IMR-90 (cell line): Measurements from ENCODE around the gene RNPEPL1. TPM values are rescaled to one million over a fixed set of nuclear protein-coding genes. Genes with fewer than 3 reads are reported as not detected.

ENCODE experiments used
- ATAC-seq: fragments of 200-7000 bp; cut with Tn5 transposase; 2 replicates; pipeline ENCODE4 v1.9.1; 2020; ENCODE audit warnings: low read depth, mild to moderate bottlenecking, moderate library complexity
- BruUV-seq: library from RNA; stranded (reverse); fragments of 400-500 nt; replicated peaks from 2 replicates; lab custom pipeline; 2021; lab: Mats Ljungman, UMichigan
- CTCF ChIA-PET: fragments of 300-600 bp; formaldehyde crosslinking; extraction: SDS; loops from one replicate; lab custom pipeline; 2021; ENCODE audit warnings: antibody characterized with exemption; lab: Yijun Ruan, JAX
- POLR2A ChIA-PET: fragments of 300-600 bp; sonication (Branson Sonifier 250); formaldehyde crosslinking; loops from one replicate; lab custom pipeline; 2022; ENCODE audit warnings: antibody characterized with exemption; ENCODE audit not compliant: unreplicated experiment; lab: Charles Lee
- DNase-seq: peaks from one replicate; pipeline ENCODE4 v3.0.0; 2013
- H2AFZ ChIP-seq: replicated peaks from 2 replicates; pipeline ENCODE3; 2013; ENCODE audit warnings: low read length, mild to moderate bottlenecking; ENCODE audit not compliant: poor library complexity
- H2AK5ac ChIP-seq: 2 replicates; pipeline ENCODE4 v1.6.1; 2013; ENCODE audit warnings: low read depth, low read length, inconsistent platforms
- H2AK9ac ChIP-seq: replicated peaks from 2 replicates; pipeline ENCODE3; 2013; ENCODE audit warnings: mild to moderate bottlenecking, low read depth, low read length, moderate library complexity; ENCODE audit not compliant: poor library complexity
- H2BK120ac ChIP-seq: 2 replicates; pipeline ENCODE4 v1.6.1; 2013; ENCODE audit warnings: low read depth, low read length, inconsistent platforms
- H2BK15ac ChIP-seq: 3 replicates; pipeline ENCODE4 v1.6.1; 2013; ENCODE audit warnings: low read depth, low read length, inconsistent platforms
- H2BK20ac ChIP-seq: 2 replicates; pipeline ENCODE4 v1.6.1; 2013; ENCODE audit warnings: low read depth, mild to moderate bottlenecking, inconsistent platforms, low read length, moderate library complexity
- H2BK5ac ChIP-seq: 2 replicates; pipeline ENCODE4 v1.6.1; 2013; ENCODE audit warnings: mild to moderate bottlenecking, low read depth, low read length, inconsistent platforms; ENCODE audit not compliant: poor library complexity, severe bottlenecking
- H3K14ac ChIP-seq: replicated peaks from 2 replicates; pipeline ENCODE4 v1.6.1; 2013; ENCODE audit warnings: low read depth, low read length, inconsistent platforms
- H3K18ac ChIP-seq: 2 replicates; pipeline ENCODE4 v1.6.1; 2013; ENCODE audit warnings: low read depth, low read length, control low read depth
- H3K23ac ChIP-seq: 2 replicates; pipeline ENCODE4 v1.6.1; 2013; ENCODE audit warnings: low read depth, low read length, inconsistent platforms
- H3K27ac ChIP-seq: 2 replicates; pipeline ENCODE4 v1.5.1; 2013; ENCODE audit warnings: mild to moderate bottlenecking, control low read depth, low read length; ENCODE audit not compliant: insufficient read depth
- H3K27me3 ChIP-seq: 2 replicates; pipeline ENCODE4 v1.6.1; 2013; ENCODE audit warnings: low read length; ENCODE audit not compliant: control insufficient read depth, insufficient read depth
- H3K36me3 ChIP-seq: 2 replicates; pipeline ENCODE4 v1.6.1; 2013; ENCODE audit warnings: low read length, mixed read lengths; ENCODE audit not compliant: control insufficient read depth, insufficient read depth
- H3K4ac ChIP-seq: 2 replicates; pipeline ENCODE4 v1.6.1; 2013; ENCODE audit warnings: low read depth, low read length, inconsistent platforms
- H3K4me1 ChIP-seq: 2 replicates; pipeline ENCODE4 v1.6.1; 2013; ENCODE audit warnings: low read length, mixed read lengths; ENCODE audit not compliant: control insufficient read depth, insufficient read depth
- H3K4me2 ChIP-seq: 2 replicates; pipeline ENCODE4 v1.6.1; 2013; ENCODE audit warnings: low read depth, mild to moderate bottlenecking, control low read depth, low read length, moderate library complexity
- H3K4me3 ChIP-seq: 2 replicates; pipeline ENCODE4 v1.5.1; 2013; ENCODE audit warnings: low read depth, mild to moderate bottlenecking, control low read depth, low read length, moderate library complexity; ENCODE audit not compliant: insufficient read depth
- H3K56ac ChIP-seq: 2 replicates; pipeline ENCODE4 v1.6.1; 2013; ENCODE audit warnings: low read length, inconsistent platforms; ENCODE audit not compliant: insufficient read depth; ENCODE audit errors: extremely low read depth
- H3K79me1 ChIP-seq, 2 experiments: 2 replicates each; pipeline ENCODE4 v1.6.1; 2013; ENCODE audit warnings: low read length in 2 of 2, inconsistent platforms in 1 of 2, low read depth in 1 of 2
- H3K9ac ChIP-seq: 2 replicates; pipeline ENCODE4 v1.6.1; 2013; ENCODE audit warnings: low read depth, low read length, control low read depth
- H3K9me1 ChIP-seq: 2 replicates; pipeline ENCODE4 v1.6.1; 2013; ENCODE audit warnings: low read length, inconsistent platforms; ENCODE audit not compliant: insufficient read depth
- H3K9me3 ChIP-seq: 2 replicates; pipeline ENCODE4 v1.6.1; 2013; ENCODE audit warnings: low read length; ENCODE audit not compliant: control insufficient read depth, insufficient read depth
- H4K20me1 ChIP-seq: 2 replicates; pipeline ENCODE4 v1.6.1; 2013; ENCODE audit warnings: low read length, inconsistent platforms; ENCODE audit not compliant: insufficient read depth
- H4K5ac ChIP-seq: 2 replicates; pipeline ENCODE4 v1.6.1; 2013; ENCODE audit warnings: mild to moderate bottlenecking, low read depth, low read length, control low read depth
- H4K8ac ChIP-seq, 2 experiments: 2 replicates each; pipeline ENCODE4 v1.6.1; 2013; ENCODE audit warnings: low read depth in 2 of 2, low read length in 2 of 2, control low read depth in 1 of 2, inconsistent platforms in 1 of 2
- H4K91ac ChIP-seq: 2 replicates; pipeline ENCODE4 v1.6.1; 2013; ENCODE audit warnings: low read depth, low read length, inconsistent platforms; ENCODE audit not compliant: insufficient read depth
- CHD1 ChIP-seq: IDR thresholded peaks from 2 replicates; pipeline ENCODE4 v1.6.1; 2012; ENCODE audit warnings: low read depth, low read length, improper control_type of control experiment
- MAZ ChIP-seq: IDR thresholded peaks from 2 replicates; pipeline ENCODE4 v1.6.1; 2012; ENCODE audit warnings: low read depth, mild to moderate bottlenecking, low read length, improper control_type of control experiment, moderate library complexity, borderline replicate concordance
- MXI1 ChIP-seq: IDR thresholded peaks from 2 replicates; pipeline ENCODE4 v1.6.1; 2012; ENCODE audit warnings: low read depth, mild to moderate bottlenecking, low read length, moderate library complexity, borderline replicate concordance
- NFE2L2 ChIP-seq: fragments of 150-350 bp; IDR thresholded peaks from 2 replicates; pipeline ENCODE4 v1.6.1; 2016; ENCODE audit warnings: low read depth, mild to moderate bottlenecking, low read length
- POLR2A ChIP-seq: IDR thresholded peaks from 2 replicates; pipeline ENCODE4 v1.6.1; 2012; ENCODE audit warnings: mild to moderate bottlenecking, low read depth, low read length
- RAD21 ChIP-seq: IDR thresholded peaks from 2 replicates; pipeline ENCODE4 v1.6.1; 2012; ENCODE audit warnings: low read length, improper control_type of control experiment
- RCOR1 ChIP-seq: IDR thresholded peaks from 2 replicates; pipeline ENCODE4 v1.6.1; 2012; ENCODE audit warnings: mild to moderate bottlenecking, low read length, improper control_type of control experiment; ENCODE audit not compliant: insufficient replicate concordance
- RFX5 ChIP-seq: IDR thresholded peaks from 2 replicates; pipeline ENCODE4 v1.8.0; 2012; ENCODE audit warnings: low read depth, mild to moderate bottlenecking, low read length, moderate library complexity
- WGBS, 2 experiments: methylation state at CpG; one replicate each; pipeline versions ENCODE4 v1.1.5 to v1.1.7; 2013; ENCODE audit warnings: missing lambda C conversion rate in 2 of 2; ENCODE audit not compliant: insufficient read length in 1 of 2; ENCODE audit errors: extremely low coverage in 2 of 2; 5-methylcytosine and 5-hydroxymethylcytosine counted together
- dilution Hi-C: fragments of 300-500 bp; cut with HindIII; formaldehyde crosslinking; loops from one replicate; pipeline ENCODE4 v1.14.3; 2018; ENCODE audit warnings: low sequenced_read_pairs; ENCODE audit not compliant: unreplicated experiment
- in situ Hi-C: fragments of 300-500 bp; cut with MboI; formaldehyde crosslinking; loops from 3 replicates; pipeline ENCODE4 v1.14.3; 2019; ENCODE audit warnings: low sequenced_read_pairs, inconsistent platforms, mixed read lengths
- intact Hi-C: fragments of 100-400 bp; cut with micrococcal nuclease; formaldehyde crosslinking; loops from 2 replicates; pipeline ENCODE4 v1.10.0; 2022
- polyA plus RNA-seq, 3 experiments: library from polyadenylated mRNA; depleted of rRNA; stranded (reverse); fragments of >200 nt; gene quantifications; 2 replicates each; pipeline ENCODE4 v1.2.3, GENCODE V29; 2012; ENCODE audit warnings: low replicate concordance in 1 of 3
- total RNA-seq: library from RNA; depleted of rRNA; stranded (reverse); fragments of >200 nt; gene quantifications from 2 replicates; pipeline ENCODE4 v1.2.3, GENCODE V29; 2012
- TF ChIP-seq, protein P1 (sequence below): fragments of 150-350 bp; IDR thresholded peaks from 2 replicates; pipeline ENCODE4 v1.6.1; 2016; ENCODE audit warnings: low read depth, mild to moderate bottlenecking, low read length, moderate library complexity, borderline replicate concordance

The RNPEPL1 gene
- total and polyA plus RNA-seq, 2 of the 4 experiments (the other 2 are of a cell fraction): 3.8 to 18.7 TPM

DNA sequence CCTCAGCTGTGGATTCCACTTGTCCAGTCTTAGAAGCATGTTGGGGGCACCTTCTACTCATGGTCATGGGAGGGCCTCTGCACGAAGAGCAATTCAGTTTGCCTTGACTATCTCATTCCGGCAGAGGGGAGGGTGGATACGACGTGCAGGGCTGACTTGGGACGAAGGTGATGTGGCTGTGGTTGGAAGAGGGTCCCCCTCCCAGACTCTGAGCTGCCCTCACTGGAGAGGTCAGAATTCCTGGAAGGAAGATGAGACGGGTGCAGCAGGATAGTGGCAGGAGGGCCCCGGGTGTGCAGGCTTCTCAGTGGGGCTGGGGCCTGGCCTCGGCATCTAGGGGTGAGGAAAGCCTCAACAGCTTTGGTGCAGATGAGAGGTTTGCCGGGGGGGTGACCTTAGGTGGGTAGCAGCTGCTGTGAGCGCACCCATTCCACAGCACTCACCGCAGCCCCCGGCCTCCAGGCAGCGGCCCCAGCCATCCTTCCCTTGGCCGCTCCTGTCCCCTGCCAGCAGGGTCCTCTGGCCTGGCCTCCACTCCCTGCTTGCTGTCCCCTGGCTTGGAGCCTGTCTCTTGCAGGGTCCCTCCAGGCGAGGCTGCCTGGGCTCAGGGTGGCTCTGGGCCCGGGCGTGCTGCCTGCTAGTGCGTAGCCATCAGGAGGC, 3.2 kb downstream of the RNPEPL1 start:
- DNase-seq (no peak), ATAC-seq (no peak)
- intact Hi-C loops: no loop called here
- Histone ChIP-seq H2BK120ac (no peak overlapping the region), H2BK15ac (no peak overlapping the region), H3K4ac (no peak overlapping the region), H4K20me1 (peaks cover 13% of the 10 kb centered on the region), H3K14ac (no peak overlapping the region), H2BK20ac (no peak overlapping the region), H2AK5ac (no peak overlapping the region), H2AK9ac (no peak overlapping the region), H3K18ac (no peak overlapping the region), H3K9me3 (no peaks in the 10 kb centered on the region), H3K36me3 (peaks cover 19% of the 10 kb centered on the region), H3K4me3 (no peak overlapping the region), H4K5ac (no peak overlapping the region), H3K4me2 (no peak overlapping the region), H3K9me1 (peaks cover 19% of the 10 kb centered on the region), H3K27me3 (no peaks in the 10 kb centered on the region), H2AFZ (no peak overlapping the region), H3K79me1 (peaks cover 7 to 51% of the 10 kb centered on the region in 2 experiments; a peak in 3 of 4 replicates), H4K8ac (no peak overlapping the region), H4K91ac (no peak overlapping the region), H3K9ac (no peak overlapping the region), H3K23ac (no peak overlapping the region), H2BK5ac (no peak overlapping the region), H3K56ac (no peak overlapping the region), H3K27ac (no peak overlapping the region), H3K4me1 (peaks cover 20% of the 10 kb centered on the region)
- POLR2A ChIA-PET: no interaction called here
- dilution Hi-C loops: no loop called here
- CTCF ChIA-PET: no interaction called here
- in situ Hi-C loops: no loop called here
- BruUV-seq: no TSS peak
- 89% methylated on average over 9 of the region's 18 CpGs; no CpG with 5 or more reads in 1 of the 2 experiments for WGBS, 2 experiments
- TF ChIP-seq NFE2L2: no peak
- TF ChIP-seq MAZ: no peak
- TF ChIP-seq MXI1: no peak
- no peak for TF ChIP-seq RFX5
- no peak for TF ChIP-seq POLR2A
- TF ChIP-seq, protein P1, sequence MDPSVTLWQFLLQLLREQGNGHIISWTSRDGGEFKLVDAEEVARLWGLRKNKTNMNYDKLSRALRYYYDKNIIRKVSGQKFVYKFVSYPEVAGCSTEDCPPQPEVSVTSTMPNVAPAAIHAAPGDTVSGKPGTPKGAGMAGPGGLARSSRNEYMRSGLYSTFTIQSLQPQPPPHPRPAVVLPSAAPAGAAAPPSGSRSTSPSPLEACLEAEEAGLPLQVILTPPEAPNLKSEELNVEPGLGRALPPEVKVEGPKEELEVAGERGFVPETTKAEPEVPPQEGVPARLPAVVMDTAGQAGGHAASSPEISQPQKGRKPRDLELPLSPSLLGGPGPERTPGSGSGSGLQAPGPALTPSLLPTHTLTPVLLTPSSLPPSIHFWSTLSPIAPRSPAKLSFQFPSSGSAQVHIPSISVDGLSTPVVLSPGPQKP: no peak
- TF ChIP-seq RCOR1: no peak
- no peak for TF ChIP-seq RAD21
- TF ChIP-seq CHD1: no peak
